Activated naive CD4-positive, alpha-beta T cell treated with anti-CD3 and anti-CD28 coated beads, Interleukin-2, amount 50 U/mL, for 24 hours (primary cell): Measurements from ENCODE around the gene PROSER1.

Source experiments
- H3K27ac Mint-ChIP-seq: one replicate; pipeline ENCODE4 v1.8.0; 2021; ENCODE audit warnings: mild to moderate bottlenecking, mixed read lengths
- H3K27me3 Mint-ChIP-seq: one replicate; pipeline ENCODE4 v1.8.0; 2021; ENCODE audit warnings: mixed read lengths
- H3K36me3 Mint-ChIP-seq: one replicate; pipeline ENCODE4 v1.8.0; 2021; ENCODE audit warnings: mixed read lengths
- H3K4me1 Mint-ChIP-seq: one replicate; pipeline ENCODE4 v1.8.0; 2021; ENCODE audit warnings: mixed read lengths
- H3K4me3 Mint-ChIP-seq: one replicate; pipeline ENCODE4 v1.8.0; 2021; ENCODE audit warnings: mild to moderate bottlenecking, mixed read lengths
- H3K9me3 Mint-ChIP-seq: one replicate; pipeline ENCODE4 v1.8.0; 2021; ENCODE audit warnings: mixed read lengths

Gene PROSER1

DNA sequence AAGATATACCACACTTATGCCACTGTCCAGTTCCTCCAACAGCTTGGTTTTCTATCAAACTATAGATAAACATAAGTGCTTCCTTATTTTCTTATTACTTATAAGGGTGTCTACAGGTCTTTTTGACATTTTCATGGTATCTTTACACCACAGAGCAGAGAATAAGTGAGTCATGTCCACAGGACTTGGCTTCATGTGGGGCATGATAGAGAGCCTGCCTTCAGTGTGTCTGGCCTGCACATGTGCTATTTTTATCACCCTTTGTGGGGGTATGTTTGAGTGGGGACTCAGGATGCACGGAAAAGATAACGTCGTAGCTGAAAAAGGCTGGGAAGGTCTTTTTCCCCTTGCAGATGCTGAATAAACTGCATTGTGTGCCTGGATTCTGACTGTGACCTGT, 39.1 kb downstream of the PROSER1 start:
- no peaks in the 10 kb centered on the region for H3K36me3 Mint-ChIP-seq
- no peaks in the 10 kb centered on the region for H3K4me1 Mint-ChIP-seq
- H3K9me3 Mint-ChIP-seq: no peaks in the 10 kb centered on the region

DNA sequence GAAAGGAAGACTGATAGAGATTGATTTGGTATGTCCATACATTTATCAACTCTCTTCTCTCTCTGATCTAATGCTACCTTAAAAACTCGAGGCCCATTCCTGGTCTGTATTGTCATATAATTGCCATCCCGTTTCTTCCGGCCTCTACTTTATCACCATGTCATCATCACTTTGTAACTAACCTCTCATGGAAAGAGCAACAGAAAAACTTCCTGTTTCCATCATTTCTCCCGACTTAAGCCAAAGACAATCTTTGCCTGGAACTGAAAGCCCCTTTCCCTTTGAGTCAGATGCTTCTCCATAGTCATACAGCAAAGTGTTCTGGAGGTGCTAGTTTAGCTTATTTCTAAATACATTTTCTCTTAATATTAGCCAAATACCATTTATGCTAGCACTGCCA, 44.5 kb downstream of the PROSER1 start:
- Mint-ChIP-seq H3K4me3 (no peak overlapping the region), H3K4me1 (no peaks in the 10 kb centered on the region), H3K36me3 (no peaks in the 10 kb centered on the region), H3K27me3 (peaks cover 2% of the 10 kb centered on the region), H3K27ac (no peak overlapping the region), H3K9me3 (no peaks in the 10 kb centered on the region)

More for the DNA sequence above, 39.1 kb downstream of the PROSER1 start:
- H3K27me3 Mint-ChIP-seq: peaks cover 1% of the 10 kb centered on the region
- H3K4me3 Mint-ChIP-seq: no peak overlapping the region
- no peak overlapping the region for H3K27ac Mint-ChIP-seq

DNA sequence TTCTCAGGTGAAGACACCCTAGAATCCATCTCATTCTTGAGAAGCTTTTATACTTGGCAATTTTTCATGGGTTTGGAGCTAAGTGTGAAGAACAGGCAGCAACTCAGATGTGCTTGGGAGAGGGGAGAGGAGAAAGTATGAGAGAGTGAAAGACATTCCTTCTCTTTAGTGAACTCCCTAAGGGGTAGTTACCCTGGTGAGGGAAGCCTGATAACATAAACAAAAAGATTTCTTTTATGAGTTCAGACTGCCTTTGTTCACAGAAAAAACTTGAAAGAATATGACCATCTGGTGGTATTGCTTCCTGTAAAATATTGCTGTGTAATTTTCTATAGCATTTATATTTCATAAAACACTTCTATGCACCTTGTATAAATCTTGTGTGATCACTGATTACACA, 47.2 kb downstream of the PROSER1 start, which contains the start of gene STOML3:
Gene STOML3, minus strand, starts transcription at position 139 of the 400 bp plus-strand sequence. Its CDS starts 110 bp downstream, at position 29.
- Mint-ChIP-seq H3K9me3 (no peaks in the 10 kb centered on the region), H3K27ac (no peak within 1 kb of the TSS), H3K4me3 (no peak within 1 kb of the TSS), H3K36me3 (no peaks in the 10 kb centered on the region), H3K27me3 (peaks cover 4% of the 10 kb centered on the region), H3K4me1 (no peaks in the 10 kb centered on the region)

GRCh38 chr13:38981096-38981495, 56.8 kb downstream of the PROSER1 start:
- peaks cover 15% of the 10 kb centered on the region for H3K9me3 Mint-ChIP-seq
- peaks cover 5% of the 10 kb centered on the region for H3K36me3 Mint-ChIP-seq

DNA sequence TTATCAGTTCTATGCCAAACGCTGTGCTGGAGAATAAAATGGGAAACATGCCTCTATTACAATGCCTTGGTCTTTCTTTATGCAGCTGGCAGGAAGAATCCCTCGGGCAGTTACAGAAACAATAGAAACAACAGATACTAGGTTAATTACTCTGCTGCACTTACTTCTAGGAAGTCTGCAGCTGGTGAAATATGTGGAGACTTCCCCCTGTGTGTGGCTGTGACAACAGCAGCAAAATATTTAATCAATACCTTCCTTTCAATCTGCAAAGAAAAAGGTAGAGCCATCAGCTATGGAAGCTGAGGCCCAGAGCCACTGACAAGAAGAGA, 57.2 kb downstream of the PROSER1 start:
- Mint-ChIP-seq H3K4me3 (no peak overlapping the region), H3K27ac (no peak overlapping the region), H3K9me3 (peaks cover 15% of the 10 kb centered on the region), H3K4me1 (no peaks in the 10 kb centered on the region), H3K36me3 (peaks cover 5% of the 10 kb centered on the region), H3K27me3 (peaks cover 8% of the 10 kb centered on the region)

More at GRCh38 chr13:38981096-38981495, 56.8 kb downstream of the PROSER1 start:
- Mint-ChIP-seq H3K27ac (no peak overlapping the region), H3K27me3 (peaks cover 8% of the 10 kb centered on the region), H3K4me1 (no peaks in the 10 kb centered on the region), H3K4me3 (no peak overlapping the region)

DNA sequence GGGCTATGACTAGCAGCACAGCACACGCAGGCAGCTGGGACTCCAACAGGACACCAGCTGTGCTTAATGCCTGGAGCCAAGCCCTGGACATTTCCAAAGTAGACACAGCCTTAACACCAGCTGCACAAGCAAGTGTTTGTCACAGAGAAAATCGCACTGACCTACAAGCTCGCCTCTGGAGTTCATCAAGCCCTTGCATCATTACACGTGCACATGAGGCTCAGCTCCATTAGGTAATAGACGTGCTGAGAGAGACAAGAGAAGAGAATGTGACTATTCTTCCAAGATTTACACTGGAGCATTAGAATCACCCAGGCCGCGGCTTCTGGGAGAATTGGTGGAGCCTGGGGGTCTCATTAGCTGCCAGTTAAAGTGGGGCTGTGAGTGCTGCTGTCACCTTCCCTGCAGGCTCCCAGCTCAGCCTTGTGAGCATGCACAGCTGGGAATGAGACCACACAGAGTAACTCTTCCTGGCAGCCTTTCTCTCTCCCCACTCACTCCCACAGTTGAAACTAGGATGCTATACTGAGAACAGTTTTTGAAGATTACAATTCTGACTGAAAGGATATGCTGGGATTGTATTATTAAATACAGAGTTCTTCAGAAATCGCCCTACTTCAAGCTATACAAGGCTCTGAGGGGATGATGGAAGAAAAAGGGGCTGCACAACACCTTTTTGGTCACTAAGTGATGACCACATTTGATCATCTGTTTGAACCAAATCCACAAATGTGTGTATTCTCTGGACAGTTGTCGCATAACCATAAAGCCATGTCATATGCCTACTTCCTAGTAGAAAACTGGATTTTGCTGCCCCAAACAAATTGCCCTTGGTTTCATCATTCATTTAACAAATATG, 57.8 kb downstream of the PROSER1 start:
- H3K4me3 Mint-ChIP-seq: no peak overlapping the region
- peaks cover 8% of the 10 kb centered on the region for H3K27me3 Mint-ChIP-seq
- H3K4me1 Mint-ChIP-seq: no peaks in the 10 kb centered on the region
- no peak overlapping the region for H3K27ac Mint-ChIP-seq
- H3K36me3 Mint-ChIP-seq: peaks cover 5% of the 10 kb centered on the region
- H3K9me3 Mint-ChIP-seq: peaks cover 15% of the 10 kb centered on the region

DNA sequence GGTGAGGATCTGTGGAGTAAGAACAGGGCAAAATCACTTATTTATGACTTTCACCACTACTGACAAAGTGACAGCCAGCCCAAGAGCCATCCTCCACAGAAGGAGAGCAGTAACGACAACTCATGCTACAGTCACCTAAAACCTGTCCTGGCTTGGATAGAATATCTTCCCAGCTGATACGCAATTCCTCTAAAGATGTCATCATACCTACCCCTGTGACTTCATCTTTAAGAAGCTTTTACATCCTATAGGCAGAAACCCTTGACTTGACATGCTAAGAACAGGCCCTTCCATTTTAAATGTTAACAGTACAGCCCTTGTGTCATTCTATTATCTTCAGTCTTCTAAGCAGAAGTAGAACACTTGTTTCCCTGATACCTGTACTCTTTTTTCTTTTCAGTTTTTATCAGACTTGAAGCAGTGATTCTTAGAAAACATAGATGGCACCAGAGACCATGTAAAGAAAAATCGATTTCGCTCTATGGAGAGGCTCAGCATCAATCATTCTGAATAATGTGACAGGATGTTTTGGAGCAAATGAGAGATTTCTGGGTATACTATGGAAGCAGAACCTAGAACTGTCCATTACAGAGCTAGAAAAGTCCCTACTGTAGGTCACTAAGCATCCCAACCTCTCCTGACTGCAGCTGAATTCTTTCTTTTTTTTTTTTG, 67.4 kb downstream of the PROSER1 start:
- Mint-ChIP-seq H3K4me1 (no peaks in the 10 kb centered on the region), H3K27ac (no peak overlapping the region), H3K9me3 (no peaks in the 10 kb centered on the region), H3K27me3 (peaks cover 4% of the 10 kb centered on the region), H3K36me3 (no peaks in the 10 kb centered on the region), H3K4me3 (no peak overlapping the region)

- H3K27ac Mint-ChIP-seq: no peak overlapping the region
- H3K4me1 Mint-ChIP-seq: no peaks in the 10 kb centered on the region
- peaks cover 4% of the 10 kb centered on the region for H3K27me3 Mint-ChIP-seq
- H3K4me3 Mint-ChIP-seq: no peak overlapping the region
- no peaks in the 10 kb centered on the region for H3K36me3 Mint-ChIP-seq
- H3K9me3 Mint-ChIP-seq: no peaks in the 10 kb centered on the region
Measured at GRCh38 chr13:38969187-38969586, 68.7 kb downstream of the PROSER1 start.

DNA sequence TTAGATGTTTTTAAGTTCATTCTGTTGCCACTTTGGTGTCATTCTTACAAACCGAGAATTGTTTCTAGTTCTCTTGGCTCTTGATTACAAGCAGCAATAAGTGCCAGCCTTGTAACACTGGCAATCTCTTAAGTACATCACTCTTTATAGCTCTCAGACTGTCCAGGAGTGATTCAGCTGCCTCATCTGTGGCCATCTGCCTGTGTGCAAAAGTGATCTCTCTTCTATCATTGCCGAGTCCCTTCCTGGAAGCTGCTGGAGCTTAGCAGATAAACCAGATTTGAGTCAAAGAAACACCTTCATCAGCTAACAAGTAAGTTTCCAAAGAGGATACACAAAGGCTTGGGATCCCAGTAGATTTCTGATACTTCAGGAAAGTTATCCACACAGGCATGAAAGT, 70.4 kb downstream of the PROSER1 start:
- H3K27ac Mint-ChIP-seq: no peak overlapping the region
- H3K4me1 Mint-ChIP-seq: no peaks in the 10 kb centered on the region
- no peaks in the 10 kb centered on the region for H3K36me3 Mint-ChIP-seq
- no peaks in the 10 kb centered on the region for H3K9me3 Mint-ChIP-seq
- no peak overlapping the region for H3K4me3 Mint-ChIP-seq
- H3K27me3 Mint-ChIP-seq: peaks cover 4% of the 10 kb centered on the region

DNA sequence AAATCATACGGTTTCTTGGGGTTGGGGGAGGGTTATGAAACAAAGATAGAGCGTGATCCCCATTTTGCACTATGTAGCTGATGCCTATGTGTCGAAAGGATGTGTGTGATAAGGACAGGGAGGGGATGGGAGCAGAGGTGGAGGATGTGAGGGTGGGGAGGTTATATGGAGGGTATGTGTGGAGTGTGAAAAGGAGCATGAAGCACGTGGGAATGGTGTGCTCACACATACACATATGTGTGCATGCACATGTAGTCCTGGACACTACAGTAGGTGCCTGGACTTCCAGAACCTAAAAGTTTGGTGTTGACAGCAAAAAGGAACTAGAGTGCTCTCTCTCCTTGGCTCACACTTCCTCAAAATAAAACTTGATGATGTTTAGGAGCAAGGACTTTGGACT, 72.6 kb downstream of the PROSER1 start:
- H3K27ac Mint-ChIP-seq: no peak overlapping the region
- H3K9me3 Mint-ChIP-seq: no peaks in the 10 kb centered on the region
- H3K4me1 Mint-ChIP-seq: no peaks in the 10 kb centered on the region
- H3K36me3 Mint-ChIP-seq: no peaks in the 10 kb centered on the region
- peaks cover 4% of the 10 kb centered on the region for H3K27me3 Mint-ChIP-seq
- no peak overlapping the region for H3K4me3 Mint-ChIP-seq

- Mint-ChIP-seq H3K27me3 (no peaks in the 10 kb centered on the region), H3K4me3 (no peak overlapping the region), H3K27ac (no peak overlapping the region), H3K4me1 (no peaks in the 10 kb centered on the region), H3K9me3 (no peaks in the 10 kb centered on the region), H3K36me3 (no peaks in the 10 kb centered on the region)
Measured at GRCh38 chr13:38960175-38960574, 77.7 kb downstream of the PROSER1 start.
